Tibial nerve (tissue), 4 donors: Measurements from ENCODE around the gene OLA1.

Experiments
- EP300 ChIP-seq, 2 donors: sonication (generic); formaldehyde crosslinking; IDR thresholded peaks; one replicate each; pipeline ENCODE4 v1.6.1; 2017; ENCODE audit warnings: antibody characterized with exemption in 2 of 2, mild to moderate bottlenecking in 1 of 2
- TF ChIP-seq, protein P1 (sequence below), 5 experiments: fragments of 200-600 bp in 3 of 5; fragments of 450-650 bp in 2 of 5; sonication (generic) in 3 of 5; IDR thresholded peaks; one replicate each; pipeline ENCODE4 v1.5.1; 2016 to 2019; ENCODE audit warnings: antibody characterized with exemption in 5 of 5, mild to moderate bottlenecking in 3 of 5, moderate library complexity in 2 of 5

DNA sequence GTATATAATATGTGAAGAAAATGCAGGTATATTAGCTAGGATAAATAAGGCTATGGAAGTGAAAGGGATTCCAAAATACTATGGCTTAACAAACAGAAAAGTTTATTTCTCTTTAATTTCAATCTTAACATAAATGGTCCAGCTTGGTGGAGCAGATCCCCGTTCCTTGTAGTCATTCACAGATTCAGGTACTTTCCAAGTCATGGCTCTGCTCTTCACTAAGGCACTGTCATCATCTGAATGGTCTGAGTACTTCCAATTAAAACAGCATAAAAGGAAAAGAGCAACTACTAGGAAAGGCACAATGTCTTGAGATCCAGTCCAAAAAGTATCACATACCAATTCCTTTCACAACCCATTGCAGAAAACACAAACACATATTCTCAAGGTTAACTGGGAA lies 63.4 kb downstream of the OLA1 start:
- TF ChIP-seq, protein P1, sequence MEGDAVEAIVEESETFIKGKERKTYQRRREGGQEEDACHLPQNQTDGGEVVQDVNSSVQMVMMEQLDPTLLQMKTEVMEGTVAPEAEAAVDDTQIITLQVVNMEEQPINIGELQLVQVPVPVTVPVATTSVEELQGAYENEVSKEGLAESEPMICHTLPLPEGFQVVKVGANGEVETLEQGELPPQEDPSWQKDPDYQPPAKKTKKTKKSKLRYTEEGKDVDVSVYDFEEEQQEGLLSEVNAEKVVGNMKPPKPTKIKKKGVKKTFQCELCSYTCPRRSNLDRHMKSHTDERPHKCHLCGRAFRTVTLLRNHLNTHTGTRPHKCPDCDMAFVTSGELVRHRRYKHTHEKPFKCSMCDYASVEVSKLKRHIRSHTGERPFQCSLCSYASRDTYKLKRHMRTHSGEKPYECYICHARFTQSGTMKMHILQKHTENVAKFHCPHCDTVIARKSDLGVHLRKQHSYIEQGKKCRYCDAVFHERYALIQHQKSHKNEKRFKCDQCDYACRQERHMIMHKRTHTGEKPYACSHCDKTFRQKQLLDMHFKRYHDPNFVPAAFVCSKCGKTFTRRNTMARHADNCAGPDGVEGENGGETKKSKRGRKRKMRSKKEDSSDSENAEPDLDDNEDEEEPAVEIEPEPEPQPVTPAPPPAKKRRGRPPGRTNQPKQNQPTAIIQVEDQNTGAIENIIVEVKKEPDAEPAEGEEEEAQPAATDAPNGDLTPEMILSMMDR (IDR thresholded peaks at IDR 0.05): no peak
- TF ChIP-seq EP300 (IDR thresholded peaks at IDR 0.05): no peak
